ENCODE results near the gene SLC30A5. TPM values are rescaled to one million over a fixed set of nuclear protein-coding genes. Genes with fewer than 3 reads are reported as not detected.

SLC30A5 gene
- total RNA-seq, 2 experiments from 2014 or later = 30.2 to 42.6 TPM

DNA sequence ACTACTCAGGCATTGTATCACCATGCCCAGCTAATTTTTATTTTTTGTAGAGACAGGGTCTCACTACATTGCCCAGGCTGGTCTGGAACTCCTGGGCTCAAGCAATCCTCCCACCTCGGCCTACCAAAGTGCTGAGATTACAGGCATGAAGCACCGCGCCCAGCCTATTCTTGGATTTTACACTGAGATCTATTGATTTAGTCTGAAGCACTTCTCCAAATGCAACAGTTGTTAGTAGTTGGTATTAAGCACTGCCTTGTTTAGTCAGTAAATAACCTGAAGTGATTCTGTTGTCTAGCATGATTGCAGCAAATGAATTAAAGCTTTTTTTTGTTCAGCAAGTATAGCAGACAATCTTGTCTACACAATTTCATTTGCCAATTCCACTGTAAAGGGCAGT is 64.2 kb downstream of the SLC30A5 start:
- TF ChIP-seq EZH2phosphoT487 (IDR thresholded peaks at IDR 0.05; ENCODE audit: borderline replicate concordance, low read depth, low read length) = no peak
- TF ChIP-seq, protein P1, sequence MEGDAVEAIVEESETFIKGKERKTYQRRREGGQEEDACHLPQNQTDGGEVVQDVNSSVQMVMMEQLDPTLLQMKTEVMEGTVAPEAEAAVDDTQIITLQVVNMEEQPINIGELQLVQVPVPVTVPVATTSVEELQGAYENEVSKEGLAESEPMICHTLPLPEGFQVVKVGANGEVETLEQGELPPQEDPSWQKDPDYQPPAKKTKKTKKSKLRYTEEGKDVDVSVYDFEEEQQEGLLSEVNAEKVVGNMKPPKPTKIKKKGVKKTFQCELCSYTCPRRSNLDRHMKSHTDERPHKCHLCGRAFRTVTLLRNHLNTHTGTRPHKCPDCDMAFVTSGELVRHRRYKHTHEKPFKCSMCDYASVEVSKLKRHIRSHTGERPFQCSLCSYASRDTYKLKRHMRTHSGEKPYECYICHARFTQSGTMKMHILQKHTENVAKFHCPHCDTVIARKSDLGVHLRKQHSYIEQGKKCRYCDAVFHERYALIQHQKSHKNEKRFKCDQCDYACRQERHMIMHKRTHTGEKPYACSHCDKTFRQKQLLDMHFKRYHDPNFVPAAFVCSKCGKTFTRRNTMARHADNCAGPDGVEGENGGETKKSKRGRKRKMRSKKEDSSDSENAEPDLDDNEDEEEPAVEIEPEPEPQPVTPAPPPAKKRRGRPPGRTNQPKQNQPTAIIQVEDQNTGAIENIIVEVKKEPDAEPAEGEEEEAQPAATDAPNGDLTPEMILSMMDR (conservative IDR thresholded peaks at IDR 0.05; ENCODE audit: low read length) = no peak
- no peaks in the 10 kb centered on the region for H3K36me3 ChIP-seq (ENCODE audit: insufficient read depth, low read length)
- no peak overlapping the region for H2AFZ ChIP-seq (ENCODE audit: low read length)
- BruUV-seq (replicated peaks) = no TSS peak
- no peaks in the 10 kb centered on the region for H4K20me1 ChIP-seq (ENCODE audit: insufficient read depth, low read length)
- H3K79me2 ChIP-seq (ENCODE audit: insufficient read depth, low read depth, low read length) = no peaks in the 10 kb centered on the region
- CTCF ChIA-PET (ENCODE audit: unreplicated experiment) = no interaction called here
- no peak overlapping the region for H3K27ac ChIP-seq (ENCODE audit: low read depth, low read length, poor library complexity, severe bottlenecking)
- H3K9me3 ChIP-seq (ENCODE audit: low read length) = no peaks in the 10 kb centered on the region
- H3K4me3 ChIP-seq (ENCODE audit: low read depth, low read length, poor library complexity, severe bottlenecking) = no peak overlapping the region
- no peak for DNase-seq (ENCODE audit: low spot score)
- POLR2A ChIA-PET = interaction anchor here (0.7 to 1.4 kb wide), 2 partner anchors 8 to 271 kb away, joined by 3 to 4 read pairs; no protein-coding TSS in a partner anchor
- intact Hi-C loops (cut with micrococcal nuclease; ENCODE audit: unreplicated experiment) = no loop called here
- no peaks in the 10 kb centered on the region for H3K9me2 ChIP-seq (ENCODE audit: insufficient read depth, low read length)
- H3K4me1 ChIP-seq (ENCODE audit: insufficient read depth, low read length, poor library complexity, severe bottlenecking) = no peaks in the 10 kb centered on the region
- no peak overlapping the region for H3K4me2 ChIP-seq (ENCODE audit: low read length)

GRCh38 chr5:69160651-69161050 is 66.8 kb downstream of the SLC30A5 start:
- H3K4me1 ChIP-seq (ENCODE audit: insufficient read depth, low read length, poor library complexity, severe bottlenecking) = no peaks in the 10 kb centered on the region
- H3K27ac ChIP-seq (ENCODE audit: low read depth, low read length, poor library complexity, severe bottlenecking) = no peak overlapping the region
- H3K36me3 ChIP-seq (ENCODE audit: insufficient read depth, low read length) = no peaks in the 10 kb centered on the region
- no peak overlapping the region for H2AFZ ChIP-seq (ENCODE audit: low read length)
- H3K9me3 ChIP-seq (ENCODE audit: low read length) = no peaks in the 10 kb centered on the region
- no peak overlapping the region for H3K4me3 ChIP-seq (ENCODE audit: low read depth, low read length, poor library complexity, severe bottlenecking)
- TF ChIP-seq, protein P1 (conservative IDR thresholded peaks at IDR 0.05; ENCODE audit: low read length) = no peak
- TF ChIP-seq EZH2phosphoT487 (IDR thresholded peaks at IDR 0.05; ENCODE audit: borderline replicate concordance, low read depth, low read length) = no peak
- CTCF ChIA-PET (ENCODE audit: unreplicated experiment) = no interaction called here
- H3K79me2 ChIP-seq (ENCODE audit: insufficient read depth, low read depth, low read length) = no peaks in the 10 kb centered on the region
- DNase-seq (ENCODE audit: low spot score) = no peak
- intact Hi-C loops (cut with micrococcal nuclease; ENCODE audit: unreplicated experiment) = no loop called here
- POLR2A ChIA-PET = interaction anchor here (0.6 to 1.1 kb wide), 3 partner anchors 9 to 29 kb away, joined by 3 read pairs; partner anchors contain the start of gene CENPH
- no peaks in the 10 kb centered on the region for H3K9me2 ChIP-seq (ENCODE audit: insufficient read depth, low read length)
- no peaks in the 10 kb centered on the region for H4K20me1 ChIP-seq (ENCODE audit: insufficient read depth, low read length)
- H3K4me2 ChIP-seq (ENCODE audit: low read length) = no peak overlapping the region
- no TSS peak for BruUV-seq (replicated peaks)

DNA sequence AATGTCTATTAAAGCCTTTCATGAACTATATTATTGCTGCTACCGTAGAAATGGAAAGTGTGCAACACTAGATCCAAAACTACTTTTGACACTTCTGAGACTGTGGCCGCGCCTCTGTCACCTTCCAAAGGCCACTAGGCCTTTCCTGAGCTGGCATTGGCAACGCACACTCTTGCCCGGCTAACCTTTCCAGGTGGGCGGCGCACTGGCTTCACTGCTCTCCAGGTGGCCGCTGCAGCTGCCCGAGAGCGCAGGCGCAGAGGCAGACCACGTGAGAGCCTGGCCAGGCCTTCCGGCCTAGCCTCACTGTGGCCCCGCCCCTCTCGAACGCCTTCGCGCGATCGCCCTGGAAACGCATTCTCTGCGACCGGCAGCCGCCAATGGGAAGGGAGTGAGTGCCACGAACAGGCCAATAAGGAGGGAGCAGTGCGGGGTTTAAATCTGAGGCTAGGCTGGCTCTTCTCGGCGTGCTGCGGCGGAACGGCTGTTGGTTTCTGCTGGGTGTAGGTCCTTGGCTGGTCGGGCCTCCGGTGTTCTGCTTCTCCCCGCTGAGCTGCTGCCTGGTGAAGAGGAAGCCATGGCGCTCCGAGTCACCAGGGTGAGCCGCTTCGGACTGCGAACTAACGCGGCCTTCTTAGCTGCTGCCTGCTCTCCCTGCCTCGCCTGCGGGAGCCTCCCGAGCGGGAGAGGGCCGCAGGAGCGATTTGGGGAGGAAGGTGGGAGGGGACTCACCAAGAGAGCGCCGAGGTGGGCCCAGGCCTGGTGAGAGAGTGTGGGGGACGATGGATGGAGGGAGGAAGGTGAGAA is 73.1 kb downstream of the SLC30A5 start, which contains the start of gene CCNB1:
TSS of gene CCNB1 (plus strand) at position 465 of the 807 bp plus-strand sequence. CDS start at position 578, 113 bp downstream.
- intact Hi-C loops (cut with micrococcal nuclease; ENCODE audit: unreplicated experiment) = loop anchor here (1.0 to 5.0 kb wide), 4 partner anchors 22 to 205 kb away; partner anchors contain the start of genes CCDC125, CENPH and SLC30A5
- Histone ChIP-seq H3K4me3 (ENCODE audit: low read depth, low read length, poor library complexity, severe bottlenecking) (peak within 1 kb of the TSS; percentile 90), H2AFZ (ENCODE audit: low read length) (peak within 1 kb of the TSS; percentile 83), H3K36me3 (ENCODE audit: insufficient read depth, low read length) (peaks cover 48% of the 10 kb centered on the region), H3K4me2 (ENCODE audit: low read length) (peak within 1 kb of the TSS; percentile 95), H3K27ac (ENCODE audit: low read depth, low read length, poor library complexity, severe bottlenecking) (peak within 1 kb of the TSS; percentile 85), H3K9me3 (ENCODE audit: low read length) (no peaks in the 10 kb centered on the region), H3K9me2 (ENCODE audit: insufficient read depth, low read length) (no peaks in the 10 kb centered on the region), H3K4me1 (ENCODE audit: insufficient read depth, low read length, poor library complexity, severe bottlenecking) (peaks cover 41% of the 10 kb centered on the region), H3K79me2 (ENCODE audit: insufficient read depth, low read depth, low read length) (peaks cover 45% of the 10 kb centered on the region), H4K20me1 (ENCODE audit: insufficient read depth, low read length) (no peaks in the 10 kb centered on the region)
- ChIA-PET POLR2A (interaction anchor here (0.6 to 5.4 kb wide), 11 partner anchors 9 to 246 kb away, joined by 3 to 35 read pairs (median 3); partner anchors contain the start of genes CDK7 and CENPH), CTCF (ENCODE audit: unreplicated experiment) (interaction anchor here (0.6 kb wide), 2 partner anchors 22 to 182 kb away, joined by 3 read pairs; no protein-coding TSS in a partner anchor)
- DNase-seq (ENCODE audit: low spot score) = peak; percentile 99
- BruUV-seq (replicated peaks) = no TSS peak
- TF ChIP-seq EZH2phosphoT487 (IDR thresholded peaks at IDR 0.05; ENCODE audit: borderline replicate concordance, low read depth, low read length) = no peak
- TF ChIP-seq, protein P1 (conservative IDR thresholded peaks at IDR 0.05; ENCODE audit: low read length) = no peak; the same call in 1 of the 2 replicates

Measured in OCI-LY7 (cell line).